Islet of Langerhans (tissue), 1 donor: ENCODE results near the gene MTARC2.
"Not testable (repeated sequence)": the region's sequence is repeated elsewhere in the genome, so short reads cannot be mapped to it uniquely, and the experiment has no call there.

Source experiments
- FAIRE-seq: peaks from one replicate; lab custom pipeline; 2011; peaks lifted over from hg19 to GRCh38; lab: Jason Lieb, UNC

The MTARC2 gene

DNA sequence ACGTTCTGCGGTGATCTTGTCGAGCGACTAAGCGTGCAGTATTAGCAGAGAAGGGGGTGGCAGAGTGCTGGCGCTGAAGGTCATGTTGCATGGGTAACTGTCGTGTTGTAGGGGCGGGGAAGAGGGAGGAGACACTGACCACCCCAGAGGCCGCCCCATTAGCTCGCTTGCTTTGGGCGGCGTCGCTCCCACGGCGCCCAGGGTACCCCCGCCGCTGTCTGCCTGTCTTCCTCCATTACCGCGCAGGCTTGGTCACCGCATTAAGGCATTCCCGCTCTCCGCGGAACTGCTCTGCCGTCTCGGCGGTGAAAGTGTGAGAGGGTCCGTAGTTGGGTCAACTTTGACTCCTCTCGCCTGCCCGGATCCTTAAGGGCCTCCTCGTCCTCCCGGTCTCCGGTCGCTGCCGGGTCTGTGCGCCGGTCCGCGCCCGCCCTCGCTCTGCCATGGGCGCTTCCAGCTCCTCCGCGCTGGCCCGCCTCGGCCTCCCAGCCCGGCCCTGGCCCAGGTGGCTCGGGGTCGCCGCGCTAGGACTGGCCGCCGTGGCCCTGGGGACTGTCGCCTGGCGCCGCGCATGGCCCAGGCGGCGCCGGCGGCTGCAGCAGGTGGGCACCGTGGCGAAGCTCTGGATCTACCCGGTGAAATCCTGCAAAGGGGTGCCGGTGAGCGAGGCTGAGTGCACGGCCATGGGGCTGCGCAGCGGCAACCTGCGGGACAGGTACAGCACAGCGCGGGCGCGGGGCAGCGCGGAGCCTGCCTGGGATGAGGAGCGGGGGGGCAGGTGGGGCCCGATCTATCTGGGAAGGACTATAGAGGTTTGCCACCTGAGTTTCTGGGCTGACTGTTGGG is at the start of gene MTARC2:
Gene MTARC2, plus strand, starts transcription at position 234 of the 846 bp plus-strand sequence. Its CDS starts 210 bp downstream, at position 444.
- no peak for FAIRE-seq

DNA sequence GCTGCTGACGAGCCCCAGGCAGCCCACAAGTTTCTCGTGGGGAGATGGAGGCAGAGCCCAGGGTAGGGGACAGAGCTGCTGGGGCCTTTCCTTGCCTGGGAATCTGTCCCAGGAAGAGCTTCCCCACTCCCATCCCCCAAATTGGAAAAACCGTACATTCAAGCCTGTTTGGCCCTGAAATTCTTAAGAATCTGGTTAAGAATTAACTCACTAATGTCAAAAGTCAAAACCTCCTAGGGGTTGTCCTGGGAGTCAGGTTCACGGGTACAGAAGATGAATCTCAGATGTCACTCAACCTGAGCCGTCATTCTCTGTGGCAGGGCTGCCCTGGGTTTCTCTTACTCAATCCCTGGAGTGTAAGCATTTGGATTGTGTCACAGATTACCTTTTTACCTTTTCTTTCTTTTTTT is 49.5 kb upstream of the MTARC2 start:
- no peak for FAIRE-seq

DNA sequence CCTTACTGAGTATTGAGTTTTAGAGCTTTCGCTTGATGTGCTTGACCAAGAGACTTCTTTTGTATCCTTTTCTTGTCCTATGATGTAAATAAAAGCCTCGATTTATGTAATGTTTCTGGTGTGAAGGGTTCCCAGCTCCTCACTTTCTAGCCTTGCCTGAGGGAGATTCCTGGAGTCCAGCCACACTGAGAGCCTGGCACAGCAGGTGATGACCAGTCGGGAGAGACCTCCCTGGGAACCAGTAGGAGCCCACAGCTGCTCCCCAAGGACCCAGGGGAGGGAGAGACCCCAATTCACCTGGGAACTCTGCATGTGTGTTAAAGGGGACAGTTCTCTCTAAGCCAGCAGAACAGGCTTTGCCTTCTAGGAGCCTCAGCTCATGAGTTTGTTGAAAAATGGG is 49.1 kb upstream of the MTARC2 start:
- FAIRE-seq = no peak

DNA sequence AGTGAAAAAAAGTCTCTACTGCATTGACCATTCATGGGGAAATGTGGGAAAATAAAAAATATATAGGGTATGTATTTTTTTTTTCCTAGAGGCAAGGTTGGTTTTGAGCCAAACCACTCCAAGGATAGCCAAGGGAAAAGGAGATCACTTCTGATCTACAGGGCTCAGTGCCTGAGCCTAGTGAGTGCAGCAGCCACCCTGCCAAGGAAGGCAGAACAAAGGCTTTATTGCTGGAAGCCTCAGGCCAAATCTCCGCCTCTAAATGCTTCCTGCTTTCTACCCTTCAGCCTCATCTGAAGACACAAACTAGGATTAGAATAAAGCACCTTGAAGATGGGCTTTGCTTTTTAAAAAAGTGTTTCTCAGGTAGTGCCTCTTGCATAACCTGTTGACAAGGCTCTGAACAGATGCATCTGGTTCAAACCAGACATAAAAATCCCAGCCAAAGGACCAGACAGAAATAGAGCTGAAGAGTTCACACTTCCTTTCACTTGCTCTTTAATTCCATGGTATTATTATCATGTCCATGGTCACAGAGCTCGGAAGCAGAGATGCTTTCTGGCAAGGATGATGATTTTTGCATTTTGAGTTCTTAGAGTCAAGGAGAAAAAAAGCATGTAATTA is 47.5 kb upstream of the MTARC2 start:
- FAIRE-seq = no peak

DNA sequence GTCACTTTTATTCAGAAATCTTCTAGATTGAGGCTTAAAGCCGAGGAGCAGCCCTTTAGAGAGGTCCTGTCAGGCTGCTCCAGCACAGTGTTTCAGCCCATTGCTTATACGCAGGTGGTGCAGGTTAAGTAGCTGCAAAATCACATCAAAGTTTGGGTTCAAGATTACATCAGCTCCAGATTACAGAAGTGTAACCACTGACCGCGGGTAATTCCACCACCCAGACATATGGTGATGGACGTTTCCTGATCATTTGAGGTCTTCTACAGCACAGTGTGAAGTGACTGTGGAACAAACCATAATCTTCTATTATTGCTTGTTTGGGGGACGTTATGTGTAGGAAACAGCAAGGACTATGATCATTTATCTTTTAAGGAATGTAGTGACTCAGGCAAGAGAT is 46.1 kb upstream of the MTARC2 start:
- no peak for FAIRE-seq

DNA sequence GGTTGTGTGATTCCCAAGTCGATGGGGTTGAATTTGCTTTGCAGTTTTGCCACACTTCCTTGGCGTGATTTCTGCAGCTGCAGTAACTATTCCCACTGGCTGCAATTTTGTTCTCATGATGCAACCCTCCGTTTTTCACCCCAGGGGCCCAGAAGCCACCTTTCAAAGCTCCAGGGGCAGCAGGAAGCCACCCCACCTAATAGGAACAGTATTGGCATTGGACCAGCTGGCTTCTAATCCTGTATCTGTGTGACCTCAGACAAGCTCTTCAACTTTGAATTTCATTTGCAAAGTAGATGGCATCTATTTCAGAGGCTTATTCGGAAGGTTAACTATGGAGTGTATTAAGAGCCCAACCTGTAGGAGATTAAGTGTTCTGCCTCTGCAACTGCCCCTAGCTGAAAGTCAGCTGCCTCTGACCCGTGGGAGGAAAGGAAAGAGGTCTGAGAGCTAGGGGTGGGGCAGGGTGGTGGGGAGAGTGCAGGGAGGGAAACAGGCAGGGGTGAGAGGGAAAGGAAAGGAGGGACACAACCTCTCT is 45.3 kb upstream of the MTARC2 start:
- FAIRE-seq = no peak

DNA sequence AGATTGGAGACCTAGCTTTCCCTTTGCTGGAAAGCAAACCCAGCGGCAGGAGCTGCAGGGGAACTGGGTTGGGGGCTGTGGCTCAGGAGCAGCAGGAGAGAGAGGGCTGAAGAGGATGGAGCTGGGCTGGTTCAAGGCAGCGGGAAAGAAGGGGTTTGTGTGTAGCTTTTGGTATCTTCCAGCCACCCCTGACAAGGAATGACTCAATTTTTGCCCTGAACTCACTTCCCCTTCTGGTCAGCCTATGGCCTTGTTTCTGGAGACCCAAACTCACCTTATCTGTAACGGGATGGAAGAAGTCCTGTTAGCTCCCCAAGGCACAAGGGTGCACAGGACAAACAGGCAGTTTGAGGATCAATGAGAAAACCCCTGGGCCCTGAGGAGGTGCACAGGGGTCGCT is 44.8 kb upstream of the MTARC2 start:
- no peak for FAIRE-seq

DNA sequence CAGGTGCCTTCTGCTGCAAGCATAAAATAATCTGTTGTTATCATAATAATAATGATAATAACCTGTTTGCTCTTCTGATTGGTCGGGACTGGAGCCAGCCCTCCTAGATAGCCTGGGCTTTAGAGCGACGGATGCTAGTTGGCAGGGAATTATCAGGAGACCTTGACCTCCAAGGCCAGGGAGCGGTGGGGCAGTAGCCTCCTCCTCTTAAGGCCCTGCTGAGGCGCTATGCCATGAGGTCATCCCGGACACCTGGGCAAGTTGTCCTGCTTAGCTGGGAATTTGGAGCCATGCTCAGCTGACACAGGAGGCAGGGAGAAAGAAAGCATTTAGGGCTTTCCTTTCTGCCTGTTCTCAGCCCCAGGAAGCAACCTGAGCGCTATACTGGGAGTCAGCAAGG is 42.3 kb upstream of the MTARC2 start:
- FAIRE-seq = no peak

DNA sequence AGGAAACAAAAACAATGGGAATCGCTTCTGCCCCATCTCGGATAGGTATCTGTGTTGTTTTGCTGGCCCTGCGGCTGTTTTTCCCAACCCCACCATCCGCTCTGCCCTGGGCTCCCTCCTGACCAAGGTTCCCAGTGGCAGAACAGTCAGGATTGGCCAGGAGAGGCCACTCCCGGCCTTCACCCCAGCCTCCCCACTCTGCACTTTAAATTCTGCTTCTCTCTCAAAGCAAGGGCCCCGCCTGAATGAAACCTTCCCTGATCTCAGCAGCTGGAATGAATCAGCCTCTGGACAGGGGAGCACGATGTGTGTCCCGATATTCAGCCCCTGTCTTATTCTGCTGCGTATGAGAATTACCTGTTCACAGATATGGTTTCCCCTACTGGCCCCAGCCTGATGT is 41.6 kb upstream of the MTARC2 start:
- no peak for FAIRE-seq

DNA sequence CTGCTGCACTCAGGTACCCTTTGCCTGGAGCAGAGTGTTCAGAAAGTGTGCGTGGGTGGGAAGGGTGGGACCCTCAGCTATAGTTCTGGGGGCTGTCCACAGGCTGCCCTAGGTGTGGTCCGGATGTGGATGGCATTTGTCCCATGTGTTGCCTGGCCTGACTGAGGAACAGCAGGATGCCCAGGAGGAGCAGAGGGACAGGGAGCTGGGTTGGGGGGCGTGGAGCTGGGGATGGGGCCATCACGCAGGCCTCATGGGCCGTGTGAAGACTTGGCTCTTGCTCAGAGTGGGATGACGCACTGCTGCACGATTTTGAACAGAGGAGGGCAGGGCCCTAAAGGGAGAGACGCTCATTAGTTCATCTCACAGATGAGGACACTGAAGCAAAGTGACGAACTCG is 41.0 kb upstream of the MTARC2 start:
- FAIRE-seq = no peak

DNA sequence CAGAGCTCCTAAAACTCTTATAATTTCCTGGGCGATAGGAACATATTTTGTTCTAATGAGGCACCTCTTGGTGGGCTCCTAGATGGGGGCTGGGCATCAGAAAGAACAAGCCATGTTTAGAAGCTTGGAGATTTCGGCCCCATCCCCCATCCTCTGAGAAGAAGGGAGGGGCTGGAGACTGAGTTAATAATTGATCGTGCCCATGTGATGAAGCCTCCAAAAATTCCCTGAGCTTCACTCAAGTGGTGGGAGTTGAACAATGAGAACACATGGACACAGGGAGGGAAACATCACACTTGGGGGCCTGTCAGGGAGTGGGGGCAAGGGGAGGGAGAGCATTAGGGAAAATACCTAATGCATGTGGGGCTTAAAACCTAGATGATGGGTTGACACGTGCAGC is 39.9 kb upstream of the MTARC2 start:
- FAIRE-seq = no peak

DNA sequence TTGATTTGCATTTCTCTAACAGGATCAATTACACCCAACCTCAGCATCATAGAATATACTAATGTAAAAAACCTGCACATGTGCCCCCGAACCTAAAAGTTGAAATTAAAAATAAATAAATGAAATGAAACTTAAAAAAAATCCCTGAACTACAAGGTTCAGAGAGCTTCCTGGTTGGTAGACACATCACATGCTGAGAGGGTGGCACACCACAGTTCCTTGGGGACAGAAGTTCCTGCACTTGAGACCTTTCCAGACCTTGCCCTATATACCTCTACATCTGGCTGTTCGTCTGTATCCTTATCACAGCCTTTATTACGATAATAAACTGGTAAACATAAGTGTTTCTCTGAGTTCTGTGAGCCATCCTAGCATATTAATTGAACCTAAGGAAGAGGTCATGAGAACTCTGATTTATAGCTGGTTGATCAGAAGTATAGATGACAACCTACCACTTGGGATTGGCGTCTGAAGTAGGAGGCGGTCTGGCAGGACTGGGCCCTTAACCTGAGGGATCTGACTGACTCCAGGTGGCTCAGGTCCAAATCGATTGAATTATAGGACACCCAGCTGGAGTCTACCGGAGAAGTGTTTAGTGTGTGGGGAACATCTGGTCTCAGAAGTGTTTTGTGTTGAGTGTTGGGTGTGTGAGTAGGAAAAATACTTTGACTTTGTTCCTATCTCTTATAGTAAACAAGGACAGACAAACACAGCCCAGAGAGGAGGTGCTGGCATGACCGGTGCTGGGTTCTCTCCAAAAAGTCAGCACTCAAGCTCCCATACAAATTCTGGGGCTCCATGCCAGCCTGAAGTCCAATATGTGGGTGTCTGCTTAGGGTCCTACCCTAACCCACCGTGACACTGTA is 39.0 kb upstream of the MTARC2 start:
- FAIRE-seq = no peak

DNA sequence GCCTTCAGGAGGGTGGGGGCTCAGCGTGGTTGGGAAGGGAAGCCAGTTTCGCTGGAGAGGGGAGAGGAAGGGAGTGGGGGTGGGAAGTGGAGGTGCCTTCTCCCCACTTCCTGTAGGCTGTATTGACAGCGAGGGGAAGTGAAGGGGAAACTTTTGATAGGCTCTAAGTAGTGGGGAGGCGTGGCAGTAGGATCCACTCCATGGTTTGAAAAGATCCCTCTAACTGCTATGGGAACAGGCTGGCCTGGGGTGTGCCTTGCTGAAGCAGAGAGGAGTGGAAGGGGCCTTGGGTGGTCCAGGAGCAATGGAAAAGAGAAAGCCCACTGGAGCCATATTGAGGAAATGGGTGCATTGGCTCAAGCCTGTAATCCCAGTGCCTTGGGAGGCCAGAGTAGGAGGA is 37.8 kb upstream of the MTARC2 start:
- no peak for FAIRE-seq

DNA sequence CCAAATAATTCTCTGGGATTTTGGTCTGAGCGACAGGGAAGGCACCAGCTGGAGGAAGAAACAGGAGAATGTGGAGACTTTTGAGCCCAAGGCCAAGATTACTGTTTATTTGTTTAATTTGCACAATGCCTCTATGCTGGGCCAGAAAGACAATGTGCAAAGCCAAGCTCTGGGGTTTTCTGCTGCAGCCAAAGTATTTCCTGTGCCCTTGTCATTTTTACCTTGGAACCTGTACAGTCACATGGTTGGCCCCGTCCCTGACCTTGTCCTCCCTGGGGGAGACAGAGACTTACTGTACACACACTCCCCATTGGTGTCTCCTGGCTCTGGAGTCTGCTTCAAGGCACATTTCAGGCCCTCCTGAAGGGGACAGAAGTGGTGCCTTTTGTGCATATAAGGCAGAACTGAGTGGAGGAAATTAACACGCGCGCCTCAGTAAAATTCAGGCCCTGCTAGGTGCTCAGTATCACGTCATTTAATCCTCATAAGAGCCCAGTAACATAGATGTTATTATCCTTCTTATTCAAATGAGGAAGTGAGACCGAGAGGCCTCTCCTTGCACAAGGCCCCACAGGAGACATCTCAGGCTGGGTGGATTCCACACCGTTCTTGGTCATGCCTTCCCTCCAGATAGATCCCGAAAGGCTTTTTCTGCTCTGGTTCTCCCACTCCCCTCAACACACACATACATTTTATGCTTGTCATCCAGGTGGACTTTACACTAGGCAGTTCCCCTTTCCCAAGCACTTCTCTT is 36.9 kb upstream of the MTARC2 start:
- no peak for FAIRE-seq

DNA sequence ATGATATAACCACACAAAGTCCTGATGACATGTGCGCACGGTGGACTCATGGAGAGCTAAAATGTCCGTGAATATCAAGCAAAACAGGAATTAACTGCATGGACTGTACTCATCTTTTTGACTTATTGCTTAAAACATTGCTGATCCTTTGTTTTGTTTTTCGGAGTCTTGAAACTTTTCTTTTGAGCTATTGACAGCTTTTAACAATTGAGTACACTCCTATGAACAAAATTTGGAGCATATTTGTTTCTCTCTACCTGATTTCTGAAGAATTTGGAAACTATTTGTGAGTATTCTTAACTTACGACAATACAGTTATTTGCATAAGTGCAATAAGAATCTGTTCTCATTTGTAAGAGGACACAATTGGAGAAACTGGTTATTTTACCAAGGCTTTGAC is 32.1 kb upstream of the MTARC2 start:
- FAIRE-seq = not testable (repeated sequence)

DNA sequence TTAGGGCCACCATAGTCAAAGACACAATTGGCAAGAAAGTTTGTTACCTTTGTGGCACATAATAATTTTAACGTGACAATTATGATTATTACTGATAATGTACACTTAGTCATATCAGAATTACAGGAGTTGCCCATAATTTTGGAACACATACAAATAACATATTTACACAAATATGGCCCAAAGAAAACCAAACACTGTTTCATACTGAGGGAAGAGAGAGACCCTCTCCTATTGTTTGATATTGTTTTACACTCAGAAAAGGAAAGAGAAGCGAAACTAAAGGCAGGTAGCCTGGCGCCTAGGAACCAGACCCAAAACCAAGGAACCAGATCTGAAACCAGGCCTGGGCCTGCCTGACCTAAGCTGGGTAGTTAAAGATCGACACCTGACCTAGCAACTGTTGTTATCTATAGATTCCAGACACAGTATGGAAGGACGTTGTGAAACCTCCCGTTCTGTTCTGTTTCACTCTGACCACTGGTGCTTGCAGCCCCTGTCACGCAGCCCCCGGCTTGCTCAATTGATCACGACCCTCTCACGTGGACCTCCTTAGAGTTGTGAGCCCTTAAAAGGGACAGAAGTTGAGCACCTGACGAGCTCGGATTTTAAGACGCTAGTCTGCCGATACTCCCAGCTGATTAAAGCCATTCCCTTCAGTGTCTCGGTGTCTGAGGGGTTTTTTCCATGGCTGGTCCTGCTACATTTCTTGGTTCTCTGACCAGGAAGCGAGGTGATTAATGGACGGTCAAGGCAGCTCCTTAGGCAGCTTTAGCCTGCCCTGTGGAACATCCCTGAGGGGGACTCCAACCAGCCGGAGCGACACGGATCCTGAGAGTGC is 30.1 kb upstream of the MTARC2 start:
- no peak for FAIRE-seq

DNA sequence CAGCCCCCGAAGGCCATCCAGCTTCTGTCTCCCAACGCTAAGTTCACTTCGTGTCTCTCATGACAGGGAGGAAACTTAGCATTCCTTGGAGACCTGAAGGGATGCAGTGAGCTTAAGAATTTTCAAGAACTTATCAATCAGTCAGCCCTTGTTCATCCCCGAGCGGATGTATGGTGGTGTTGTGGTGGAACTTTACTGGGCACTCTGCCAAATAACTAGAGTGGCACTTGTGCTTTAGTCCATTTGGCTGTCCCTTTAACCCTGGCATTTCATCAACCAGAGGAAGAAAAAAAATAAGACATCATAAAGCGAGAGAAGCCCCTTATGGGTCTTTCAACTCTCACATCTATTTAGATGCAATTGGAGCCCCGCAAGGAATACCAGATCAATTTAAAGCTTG is 26.9 kb upstream of the MTARC2 start:
- FAIRE-seq = not testable (repeated sequence)

DNA sequence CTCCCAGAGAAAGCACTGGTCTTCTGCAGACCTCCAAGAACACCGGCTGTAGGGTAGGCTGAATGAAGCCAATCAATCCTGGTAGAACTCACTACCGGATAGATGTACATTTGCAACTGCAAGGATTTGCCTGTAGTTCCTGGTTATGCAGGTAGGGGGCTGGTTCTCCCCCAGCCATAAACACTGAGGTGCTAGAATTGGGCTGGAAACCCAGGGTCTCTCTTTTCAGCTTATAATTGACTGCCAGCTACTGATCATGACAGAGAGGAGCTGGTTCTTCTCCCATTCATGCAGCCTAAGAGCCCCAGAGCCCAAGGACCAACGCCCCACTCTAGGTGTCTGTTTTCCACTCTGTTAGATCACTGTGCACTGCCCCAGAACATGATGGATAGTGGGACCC is 21.5 kb upstream of the MTARC2 start:
- no peak for FAIRE-seq

DNA sequence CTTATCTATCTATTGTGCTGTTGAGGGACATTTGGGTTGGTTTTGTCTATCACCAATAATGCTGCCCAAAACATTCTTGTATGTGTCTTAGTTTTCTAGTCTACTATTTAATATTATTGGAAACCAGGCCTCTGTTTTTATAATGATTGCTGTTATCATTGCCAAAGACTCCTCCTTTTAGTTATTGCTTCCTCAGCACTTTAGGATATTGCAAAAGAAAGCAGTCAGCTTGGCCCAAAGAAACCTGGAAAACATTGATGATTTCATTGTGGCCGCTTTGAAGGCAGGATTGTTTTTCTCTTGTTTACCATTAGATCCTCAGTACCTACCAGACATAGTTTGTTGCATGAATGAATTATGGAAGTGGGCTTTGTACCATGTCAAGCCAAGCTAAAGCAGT is 20.6 kb upstream of the MTARC2 start:
- FAIRE-seq = no peak

DNA sequence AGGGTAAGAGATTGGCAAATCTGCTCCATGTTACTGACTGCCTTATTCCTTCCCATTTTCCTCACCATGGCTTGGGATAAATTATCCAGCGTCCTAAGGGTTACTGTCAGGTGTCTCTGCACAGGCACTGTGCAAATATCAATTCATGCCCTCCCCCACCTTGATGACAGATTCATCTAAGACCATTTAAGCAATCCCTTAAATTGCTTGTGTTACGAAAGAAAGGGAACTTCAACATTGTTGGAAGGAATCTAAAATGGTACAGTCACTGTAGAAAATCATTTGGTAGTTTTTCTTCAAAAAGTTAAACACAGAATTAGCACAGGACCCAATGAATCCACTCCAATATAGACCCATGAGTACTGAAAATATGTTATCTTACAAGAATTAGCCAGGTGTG is 17.6 kb upstream of the MTARC2 start:
- no peak for FAIRE-seq

DNA sequence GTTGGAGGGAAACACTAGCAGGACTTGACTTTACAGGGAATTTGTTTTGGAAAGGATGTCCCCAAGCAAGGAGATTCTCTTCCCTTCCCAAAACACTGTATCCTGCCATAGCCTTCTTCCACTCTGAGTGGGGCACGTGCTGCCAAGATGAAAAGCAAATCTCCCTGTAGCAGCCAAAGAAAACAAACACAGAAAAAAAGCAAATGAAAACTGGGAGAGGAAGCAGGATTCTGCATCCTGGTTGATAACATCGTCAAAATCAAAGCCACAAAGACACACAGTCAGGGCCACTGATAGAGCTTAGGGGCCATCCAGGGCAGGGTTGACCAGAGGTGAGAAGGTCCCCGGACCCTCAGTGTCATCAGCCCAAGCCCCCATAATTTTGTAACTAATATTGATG is 16.0 kb upstream of the MTARC2 start:
- no peak for FAIRE-seq
